HG03442 (cell line): ENCODE data around the gene NOP14.
"Not testable (repeated sequence)": the region's sequence is repeated elsewhere in the genome, so short reads cannot be mapped to it uniquely, and the experiment has no call there.

Source experiments
- ATAC-seq: cut with Tn5 transposase; IDR thresholded peaks from one replicate; pipeline ENCODE4 v1.9.1; 2021; ENCODE audit warnings: mild to moderate bottlenecking, moderate library complexity; ENCODE audit not compliant: unreplicated experiment

The NOP14 gene

GRCh38 chr4:2918300-2918699 is 44.9 kb downstream of the NOP14 start:
- not testable (repeated sequence) for ATAC-seq

- not testable (repeated sequence) for ATAC-seq
Observed at GRCh38 chr4:2916696-2917095, 46.5 kb downstream of the NOP14 start.

GRCh38 chr4:2915789-2916188 is 47.4 kb downstream of the NOP14 start:
- ATAC-seq, result no peak

- peak; percentile 60 for ATAC-seq
Observed at GRCh38 chr4:2914256-2915126, 48.7 kb downstream of the NOP14 start.

- no peak for ATAC-seq
Observed at GRCh38 chr4:2913168-2913567, 50.0 kb downstream of the NOP14 start.

- no peak for ATAC-seq
Observed at GRCh38 chr4:2911868-2912267, 51.3 kb downstream of the NOP14 start.

GRCh38 chr4:2910409-2910808 is 52.8 kb downstream of the NOP14 start:
- ATAC-seq, result no peak

GRCh38 chr4:2909583-2909982 is 53.6 kb downstream of the NOP14 start:
- ATAC-seq, result no peak

GRCh38 chr4:2908686-2909085 is 54.5 kb downstream of the NOP14 start:
- no peak for ATAC-seq

- no peak for ATAC-seq
Observed at GRCh38 chr4:2907706-2908293, 55.4 kb downstream of the NOP14 start.

- no peak for ATAC-seq
Observed at GRCh38 chr4:2907226-2907625, 56.0 kb downstream of the NOP14 start.

- no peak for ATAC-seq
Observed at GRCh38 chr4:2906218-2906617, 57.0 kb downstream of the NOP14 start.

- no peak for ATAC-seq
Observed at GRCh38 chr4:2905544-2905943, 57.7 kb downstream of the NOP14 start.

GRCh38 chr4:2902126-2902525 is 61.1 kb downstream of the NOP14 start:
- ATAC-seq, result no peak

- no peak for ATAC-seq
Observed at GRCh38 chr4:2901186-2901585, 62.0 kb downstream of the NOP14 start.

- no peak for ATAC-seq
Observed at GRCh38 chr4:2900741-2901140, 62.5 kb downstream of the NOP14 start.

- no peak for ATAC-seq
Observed at GRCh38 chr4:2898001-2898400, 65.2 kb downstream of the NOP14 start.

- no peak for ATAC-seq
Observed at GRCh38 chr4:2893772-2894171, 69.4 kb downstream of the NOP14 start.

GRCh38 chr4:2891294-2891693 is 71.9 kb downstream of the NOP14 start:
- no peak for ATAC-seq

- ATAC-seq, result no peak
Observed at GRCh38 chr4:2888886-2889285, 74.3 kb downstream of the NOP14 start.
